Natural killer cell treated with Interleukin-12 subunit alpha and Interleukin-12 subunit beta and Interleukin-15 and Interleukin-18, amount 100 ng/mL, for 72 hours (primary cell): ENCODE results near the gene TUBGCP6. TPM values are rescaled to one million over a fixed set of nuclear protein-coding genes. Genes with fewer than 3 reads are reported as not detected.

ENCODE experiments used
- ATAC-seq, 2 donors: fragments of 150-1000 bp; cut with Tn5 transposase in 1 of 2; sonication (Bioruptor Pico), chemical (Tn5 transposase) in 1 of 2; 2 replicates each; pipeline ENCODE4 v1.10.0; 2021
- DNase-seq: peaks from one replicate; pipeline ENCODE4 v3.0.0; 2022; ENCODE audit warnings: low spot score
- H3K27ac Mint-ChIP-seq, 2 donors: 1 replicate in 1 of 2; 2 replicates in 1 of 2; pipeline ENCODE4 v1.8.0; 2022; ENCODE audit warnings: mixed read lengths in 2 of 2, mild to moderate bottlenecking in 1 of 2, moderate library complexity in 1 of 2
- H3K27me3 Mint-ChIP-seq, 2 donors: 1 replicate in 1 of 2; 2 replicates in 1 of 2; pipeline ENCODE4 v1.8.0; 2022; ENCODE audit warnings: mixed read lengths in 2 of 2
- H3K36me3 Mint-ChIP-seq: one replicate; pipeline ENCODE4 v1.8.0; 2022; ENCODE audit warnings: mixed read lengths
- H3K4me1 Mint-ChIP-seq, 2 donors: 1 replicate in 1 of 2; 2 replicates in 1 of 2; pipeline ENCODE4 v1.8.0; 2022; ENCODE audit warnings: low read depth in 2 of 2, mixed read lengths in 2 of 2, mild to moderate bottlenecking in 1 of 2
- H3K4me3 Mint-ChIP-seq: one replicate; pipeline ENCODE4 v1.8.0; 2022; ENCODE audit warnings: mixed read lengths
- H3K9me3 Mint-ChIP-seq: 2 replicates; pipeline ENCODE4 v1.8.0; 2022; ENCODE audit warnings: mixed read lengths
- total RNA-seq, 2 donors: library from RNA; stranded (reverse); gene quantifications; one replicate each; pipeline ENCODE4 v1.2.3, GENCODE V29; 2022

TUBGCP6 gene
- total RNA-seq, 2 donors from 2014 or later: 47.6 to 80.1 TPM

DNA sequence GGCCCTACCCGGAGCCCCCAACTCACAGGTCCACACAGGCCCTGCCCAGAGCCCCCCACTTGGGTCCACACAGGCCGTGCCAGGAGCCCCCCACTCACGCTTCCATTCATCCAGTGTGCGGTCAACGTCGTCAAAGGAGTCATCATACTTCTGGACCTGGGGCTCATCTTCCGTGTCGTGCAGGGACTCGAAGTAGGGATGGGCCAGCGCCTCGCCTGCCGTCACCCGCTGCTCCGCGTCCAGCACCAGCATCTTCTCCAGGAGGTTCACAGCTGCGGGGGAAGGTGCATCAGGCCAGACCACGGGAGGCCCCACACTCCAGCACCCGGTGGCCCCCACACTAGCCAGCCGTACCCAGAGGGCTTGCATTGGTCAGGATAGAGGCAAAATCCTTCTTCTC, 10.3 kb upstream of the TUBGCP6 start:
- DNase-seq: no peak
- H3K27ac Mint-ChIP-seq: no peak overlapping the region
- no peak overlapping the region for H3K4me3 Mint-ChIP-seq
- H3K4me1 Mint-ChIP-seq: peaks cover 3 to 5% of the 10 kb centered on the region in 2 donors
- peaks cover 0 to 4% of the 10 kb centered on the region in 2 donors for H3K27me3 Mint-ChIP-seq
- H3K36me3 Mint-ChIP-seq: no peaks in the 10 kb centered on the region
- H3K9me3 Mint-ChIP-seq: no peaks in the 10 kb centered on the region
- ATAC-seq: no peak

DNA sequence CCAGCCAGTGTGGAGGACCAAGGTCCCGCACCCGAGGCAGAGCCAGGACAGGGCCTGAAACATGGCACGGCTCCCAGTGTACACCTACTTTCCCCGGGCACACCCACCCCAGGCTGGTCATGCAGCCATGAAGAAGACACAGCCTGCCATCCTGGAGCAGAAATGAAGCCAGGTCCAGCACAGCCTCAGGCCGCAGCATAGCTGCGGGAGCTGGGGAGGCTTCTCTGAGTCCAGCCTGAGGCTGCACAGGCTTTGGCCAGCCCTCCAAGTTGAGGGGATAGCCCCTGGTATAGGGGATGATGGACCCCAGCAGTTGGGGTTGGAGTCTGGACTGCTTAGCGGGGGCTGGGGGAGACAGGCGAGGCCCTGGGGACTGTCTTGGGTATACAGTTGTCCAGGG, 9.1 kb upstream of the TUBGCP6 start:
- peaks cover 5 to 6% of the 10 kb centered on the region in 2 donors for H3K4me1 Mint-ChIP-seq

DNA sequence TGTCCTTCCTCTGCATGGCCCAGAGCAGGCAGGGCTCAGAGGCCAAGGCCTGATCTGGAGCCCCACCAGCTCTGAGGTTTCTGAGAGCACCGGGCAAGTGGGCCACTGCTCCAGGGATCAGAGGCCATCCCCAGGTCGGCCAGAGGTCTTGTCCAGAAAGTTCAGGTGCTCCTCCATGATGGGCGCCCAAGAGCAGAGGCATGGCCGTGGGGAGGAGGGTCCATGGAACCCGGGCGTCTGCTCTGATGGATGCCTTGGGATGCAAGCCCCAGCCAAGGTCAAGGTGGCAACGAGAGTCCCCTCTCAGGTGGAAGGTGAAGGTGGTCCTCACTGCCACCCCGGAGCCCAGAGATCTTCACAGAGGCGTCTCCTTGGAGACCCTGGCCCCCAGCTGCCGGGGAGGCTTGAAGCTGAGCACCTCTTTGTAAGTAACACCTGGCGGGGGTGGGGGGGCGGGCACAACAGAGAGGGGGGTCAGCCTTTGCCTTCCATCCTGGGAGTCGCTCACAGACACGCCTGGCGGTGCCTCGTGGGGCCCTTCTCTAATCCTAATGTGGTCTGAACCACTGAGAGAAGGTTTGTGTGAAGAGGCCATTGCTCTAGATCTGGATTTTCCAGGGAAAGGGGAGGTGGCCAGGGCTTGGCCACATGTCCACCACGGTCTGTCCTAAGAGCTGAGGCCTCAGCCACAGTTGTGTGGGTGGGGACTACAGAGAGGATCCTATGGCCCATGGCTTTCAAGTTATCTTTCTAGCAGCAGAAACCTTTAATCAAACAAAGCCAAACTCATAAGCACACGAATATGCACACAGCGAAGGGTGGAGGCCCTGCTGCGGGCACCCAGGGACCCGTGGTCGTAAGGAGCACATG, 8.5 kb upstream of the TUBGCP6 start:
- Mint-ChIP-seq H3K36me3 (no peaks in the 10 kb centered on the region), H3K4me3 (no peak overlapping the region)

More for the DNA sequence above, 9.1 kb upstream of the TUBGCP6 start:
- H3K4me3 Mint-ChIP-seq: no peak overlapping the region
- DNase-seq: no peak
- no peaks in the 10 kb centered on the region for H3K36me3 Mint-ChIP-seq
- H3K27ac Mint-ChIP-seq: no peak overlapping the region
- peaks cover 0 to 3% of the 10 kb centered on the region in 2 donors for H3K27me3 Mint-ChIP-seq
- H3K9me3 Mint-ChIP-seq: no peaks in the 10 kb centered on the region
- no peak for ATAC-seq

DNA sequence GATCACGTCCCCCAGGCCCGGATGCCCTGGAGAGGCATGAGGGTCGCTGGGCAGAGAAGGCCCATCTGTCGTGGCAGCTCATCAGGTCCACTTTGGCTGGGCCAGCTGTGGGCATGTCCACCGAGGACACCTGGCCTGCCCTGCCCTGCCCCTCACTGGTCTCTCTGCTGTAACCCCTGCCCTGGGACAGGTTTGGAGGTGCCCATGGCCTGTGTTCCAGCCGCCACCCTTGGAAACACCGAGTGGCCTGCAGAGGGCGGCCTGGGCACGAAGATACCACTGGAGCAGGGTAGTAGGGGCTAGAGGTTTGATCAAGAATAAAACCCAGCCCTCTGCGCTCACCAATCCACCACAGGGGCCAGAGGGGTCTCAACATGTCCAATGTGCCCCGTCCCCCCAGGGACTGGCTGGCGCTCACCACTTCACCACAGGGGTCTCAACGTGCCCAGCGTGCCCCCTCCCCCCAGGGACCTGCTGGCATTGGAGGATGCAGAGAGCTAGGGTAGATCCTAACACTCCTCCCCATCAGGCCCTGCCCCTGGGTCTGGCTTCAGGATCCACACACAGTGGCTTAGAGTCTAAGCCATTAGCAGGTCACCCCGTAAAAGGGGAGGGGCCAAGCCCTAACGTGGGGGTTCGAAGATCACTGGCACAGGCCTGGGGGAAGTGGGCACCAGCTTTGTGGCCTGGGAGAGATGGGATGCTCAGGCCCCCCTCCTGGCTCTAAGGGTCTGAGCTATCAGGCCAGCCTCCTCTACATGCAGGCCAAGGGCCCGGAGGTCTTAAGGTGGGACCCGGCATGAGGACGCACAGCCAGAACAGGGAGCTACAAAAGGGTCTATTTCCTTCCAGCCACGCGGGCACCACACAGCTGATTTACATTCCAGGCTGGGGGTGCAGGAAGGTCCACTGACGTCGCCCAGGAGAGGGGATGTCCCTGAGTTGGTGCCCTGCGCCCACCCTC, 7.5 kb upstream of the TUBGCP6 start:
- ATAC-seq: peak; percentile 45 to 55
- no peak for DNase-seq
- Mint-ChIP-seq H3K4me1 (peaks cover 11 to 12% of the 10 kb centered on the region in 2 donors), H3K27me3 (peaks cover 0 to under 1% of the 10 kb centered on the region in 2 donors), H3K27ac (no peak overlapping the region), H3K36me3 (no peaks in the 10 kb centered on the region), H3K9me3 (no peaks in the 10 kb centered on the region), H3K4me3 (no peak overlapping the region)

More for the DNA sequence above, 8.5 kb upstream of the TUBGCP6 start:
- DNase-seq: no peak
- ATAC-seq: no peak
- H3K4me1 Mint-ChIP-seq: peaks cover 5 to 6% of the 10 kb centered on the region in 2 donors
- no peak overlapping the region for H3K27ac Mint-ChIP-seq
- H3K9me3 Mint-ChIP-seq: no peaks in the 10 kb centered on the region
- H3K27me3 Mint-ChIP-seq: peaks cover 0 to 2% of the 10 kb centered on the region in 2 donors

DNA sequence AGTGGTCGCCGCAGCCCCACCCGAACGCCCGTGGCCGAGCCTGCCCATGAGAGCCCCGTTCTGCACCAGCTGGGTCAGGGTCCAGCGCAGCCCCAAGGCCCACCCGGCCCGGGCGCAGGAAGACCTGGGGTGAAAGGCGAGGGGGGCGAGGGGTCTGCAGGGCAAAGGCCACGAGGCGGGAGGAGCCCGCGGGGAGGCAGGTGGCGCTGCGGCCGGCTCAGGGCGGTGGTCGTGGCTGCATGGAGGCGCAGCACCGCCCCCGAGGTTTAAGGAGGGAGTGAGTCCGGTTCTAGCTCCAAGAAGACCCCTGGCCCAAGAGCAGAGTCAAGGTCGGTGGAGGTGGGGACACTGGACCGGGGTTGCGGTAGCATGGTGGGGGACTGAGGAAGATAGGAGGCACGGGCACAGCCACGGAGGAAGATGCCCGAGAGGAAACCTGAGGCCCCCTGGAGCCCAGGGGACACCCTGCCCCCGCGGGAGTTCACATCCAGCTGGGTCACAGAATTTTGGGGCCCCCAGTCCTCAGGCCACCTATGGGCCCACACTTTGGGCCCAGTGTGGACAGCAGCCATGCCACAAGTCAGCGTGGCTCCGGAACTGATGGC, 6.8 kb upstream of the TUBGCP6 start:
- H3K27ac Mint-ChIP-seq: no peak overlapping the region
- H3K4me1 Mint-ChIP-seq: peaks cover 14 to 16% of the 10 kb centered on the region in 2 donors
- no peaks in the 10 kb centered on the region for H3K9me3 Mint-ChIP-seq
- ATAC-seq (no peak), DNase-seq (no peak)
- H3K36me3 Mint-ChIP-seq: no peaks in the 10 kb centered on the region
- H3K27me3 Mint-ChIP-seq: no peaks in the 10 kb centered on the region
- H3K4me3 Mint-ChIP-seq: no peak overlapping the region

DNA sequence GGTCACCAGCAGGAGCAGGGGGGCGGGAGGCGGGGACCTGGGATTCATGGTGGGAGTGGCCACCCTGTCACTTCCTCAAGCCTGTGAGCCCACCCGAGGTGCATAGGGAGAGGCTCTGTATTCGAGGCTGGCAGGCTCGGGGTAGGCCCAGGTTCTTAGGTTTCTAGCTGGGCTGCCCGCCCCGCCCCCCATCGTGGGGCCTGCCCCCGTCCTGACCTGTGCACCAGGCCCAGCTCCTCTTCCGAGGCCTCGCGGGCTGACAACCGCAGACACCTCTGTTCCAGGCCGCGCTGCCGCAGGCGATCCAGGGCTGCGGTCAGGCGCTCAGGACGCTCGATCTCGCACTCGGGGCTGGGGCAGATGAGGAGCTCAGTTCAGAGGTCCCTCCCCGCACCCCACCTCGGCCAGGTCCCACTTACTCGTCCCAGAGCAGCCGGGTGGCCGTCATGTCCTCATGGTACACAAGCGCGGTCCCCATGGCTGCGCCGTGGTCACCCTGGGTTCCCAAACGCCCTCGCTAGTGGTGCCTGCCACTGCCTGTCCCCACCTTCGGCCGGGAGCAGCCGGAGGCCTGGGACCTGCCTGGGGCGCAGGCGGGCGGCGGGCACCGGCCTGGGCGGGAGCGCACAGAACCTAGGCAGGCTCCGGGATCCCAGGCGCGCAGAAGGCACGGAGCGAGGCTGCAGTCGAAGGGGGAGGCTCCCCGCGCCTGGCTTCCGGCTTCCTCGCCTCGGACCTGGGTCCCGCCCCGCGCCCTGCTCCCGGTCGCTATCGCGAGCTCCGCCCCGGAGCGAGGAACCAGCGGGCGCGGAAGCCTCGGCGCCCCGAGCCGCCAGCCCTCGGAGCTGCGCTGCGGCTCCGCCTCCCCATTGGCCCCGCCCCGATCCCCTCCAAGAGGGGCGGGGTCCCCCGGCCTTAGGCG, 6.0 kb upstream of the TUBGCP6 start, which contains the start of gene HDAC10:
HDAC10 (minus strand) TSS at position 711 of the 922 bp plus-strand sequence; CDS start at position 478, 233 bp downstream.
- DNase-seq: peak; percentile 91
- H3K9me3 Mint-ChIP-seq: no peaks in the 10 kb centered on the region
- peaks cover 14 to 16% of the 10 kb centered on the region in 2 donors for H3K4me1 Mint-ChIP-seq
- no peaks in the 10 kb centered on the region for H3K27me3 Mint-ChIP-seq
- H3K36me3 Mint-ChIP-seq: no peaks in the 10 kb centered on the region
- ATAC-seq: peak; percentile 88 to 91
- peak within 1 kb of the TSS; percentile 78 for H3K4me3 Mint-ChIP-seq
- H3K27ac Mint-ChIP-seq: no peak within 1 kb of the TSS

DNA sequence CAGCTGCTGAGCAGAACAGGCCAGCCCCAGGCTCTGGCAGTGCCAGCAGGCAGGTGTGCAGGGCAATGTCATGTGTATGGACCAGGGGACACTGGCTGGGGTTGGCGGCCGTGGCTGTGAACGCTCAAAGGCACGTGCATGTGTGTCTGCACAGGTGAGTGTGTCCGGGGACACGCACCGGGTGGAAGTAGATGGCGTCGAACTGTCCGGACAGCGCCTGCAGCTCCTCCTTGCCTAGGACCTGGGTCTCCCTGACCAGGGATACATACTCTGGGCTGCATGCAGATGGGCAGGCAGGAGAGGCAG, 5.4 kb upstream of the TUBGCP6 start:
- peaks cover under 1% of the 10 kb centered on the region for H3K36me3 Mint-ChIP-seq
- no peaks in the 10 kb centered on the region for H3K9me3 Mint-ChIP-seq
- peak overlapping the region; percentile 78 for H3K4me3 Mint-ChIP-seq
- DNase-seq (no peak), ATAC-seq (no peak)
- H3K4me1 Mint-ChIP-seq: peaks cover 14 to 17% of the 10 kb centered on the region in 2 donors
- H3K27me3 Mint-ChIP-seq: no peaks in the 10 kb centered on the region
- H3K27ac Mint-ChIP-seq: no peak overlapping the region

DNA sequence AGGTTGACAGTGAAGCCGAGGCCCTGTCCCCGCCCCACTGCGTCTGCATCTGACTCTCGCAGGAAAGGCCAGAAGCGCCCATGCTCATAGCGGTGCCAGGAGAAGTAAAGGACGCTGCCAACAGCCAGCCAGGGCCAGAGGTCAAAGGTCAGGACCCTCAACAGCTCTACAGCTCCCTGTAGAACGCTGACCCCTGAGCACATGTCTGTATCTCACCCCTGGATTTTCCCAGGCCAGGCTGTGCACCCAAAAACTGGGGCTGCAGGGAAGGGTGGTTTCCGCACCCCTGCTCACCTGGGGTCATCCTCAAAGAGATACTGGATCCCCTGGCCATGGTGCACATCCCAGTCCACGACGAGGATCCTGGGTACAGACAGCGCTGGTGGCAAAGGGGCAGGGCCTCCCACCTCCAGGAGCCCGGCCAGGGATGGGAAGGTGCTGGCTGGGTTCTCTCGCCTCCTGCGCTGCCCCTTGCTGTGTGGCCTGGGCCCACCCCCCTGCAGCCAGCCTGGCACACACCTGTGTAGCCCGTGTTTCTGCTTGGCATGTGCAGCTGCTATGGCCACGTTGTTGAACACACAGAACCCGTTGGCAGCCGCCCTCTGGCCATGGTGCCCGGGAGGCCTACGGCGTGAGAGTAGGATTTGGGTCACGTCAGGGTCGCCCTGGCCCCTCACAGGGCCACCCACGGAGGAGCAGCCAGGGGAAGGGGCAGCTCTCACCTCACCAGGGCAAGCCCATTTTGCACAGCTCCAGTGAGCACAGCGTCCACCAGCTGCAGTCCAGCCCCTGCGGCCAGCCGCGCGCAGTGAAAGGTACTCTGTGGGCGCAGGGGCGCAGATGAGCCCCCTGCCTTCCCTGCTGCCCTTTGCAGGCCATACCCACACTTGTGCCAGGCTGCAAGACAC, 4.8 kb upstream of the TUBGCP6 start:
- Mint-ChIP-seq H3K9me3 (no peaks in the 10 kb centered on the region), H3K36me3 (peaks cover 6% of the 10 kb centered on the region), H3K27ac (no peak overlapping the region), H3K4me1 (peaks cover 18 to 22% of the 10 kb centered on the region in 2 donors), H3K4me3 (peak overlapping the region; percentile 78), H3K27me3 (no peaks in the 10 kb centered on the region)
- DNase-seq (no peak), ATAC-seq (no peak)

DNA sequence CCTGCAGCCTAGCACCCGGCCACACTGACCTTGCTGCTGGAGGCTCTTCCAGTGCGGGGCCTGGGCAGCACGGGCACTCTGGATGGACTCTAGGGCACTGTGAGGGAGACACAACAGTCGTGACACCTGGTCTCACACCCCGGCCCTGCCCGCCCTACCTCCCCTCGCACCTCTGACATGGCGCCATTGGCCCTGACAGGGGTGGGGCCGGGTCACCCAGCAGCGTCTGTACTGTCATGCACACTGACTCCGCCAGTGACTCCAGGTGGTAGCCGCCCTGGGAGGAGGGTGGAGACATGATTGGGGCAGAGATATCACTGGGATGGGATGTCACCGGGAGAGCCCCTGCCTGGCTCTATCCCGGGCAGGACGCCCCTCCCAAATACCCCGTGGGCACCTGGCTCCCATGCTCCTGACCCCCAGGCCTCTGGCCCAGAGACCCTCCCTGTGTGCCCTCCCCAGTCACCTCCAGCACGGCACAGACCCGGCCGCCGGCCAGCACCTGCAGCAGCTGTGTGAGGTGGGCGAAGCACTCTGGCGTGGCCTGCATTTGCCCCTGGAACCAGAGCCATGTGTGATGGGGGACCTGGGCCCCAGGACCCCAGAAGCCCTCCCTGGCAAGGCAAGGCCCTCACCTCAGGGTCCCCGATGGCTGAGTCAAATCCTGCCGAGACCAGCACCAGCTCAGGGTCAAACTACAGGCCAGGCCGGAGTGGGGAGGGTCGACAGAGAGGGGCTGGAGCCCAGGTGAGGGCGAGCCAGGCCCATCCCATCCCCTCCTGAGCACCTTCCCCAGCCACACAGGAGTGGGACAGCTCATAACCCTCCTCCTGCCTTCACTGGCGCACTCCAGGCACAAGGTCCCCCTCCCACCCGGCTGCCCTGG, 3.6 kb upstream of the TUBGCP6 start:
- Mint-ChIP-seq H3K27me3 (no peaks in the 10 kb centered on the region), H3K27ac (peak overlapping the region in 1 of 2 donors; percentile 51), H3K4me1 (peaks cover 22 to 25% of the 10 kb centered on the region in 2 donors), H3K4me3 (no peak overlapping the region), H3K9me3 (no peaks in the 10 kb centered on the region), H3K36me3 (peaks cover 6% of the 10 kb centered on the region)
- DNase-seq (no peak), ATAC-seq (no peak)

DNA sequence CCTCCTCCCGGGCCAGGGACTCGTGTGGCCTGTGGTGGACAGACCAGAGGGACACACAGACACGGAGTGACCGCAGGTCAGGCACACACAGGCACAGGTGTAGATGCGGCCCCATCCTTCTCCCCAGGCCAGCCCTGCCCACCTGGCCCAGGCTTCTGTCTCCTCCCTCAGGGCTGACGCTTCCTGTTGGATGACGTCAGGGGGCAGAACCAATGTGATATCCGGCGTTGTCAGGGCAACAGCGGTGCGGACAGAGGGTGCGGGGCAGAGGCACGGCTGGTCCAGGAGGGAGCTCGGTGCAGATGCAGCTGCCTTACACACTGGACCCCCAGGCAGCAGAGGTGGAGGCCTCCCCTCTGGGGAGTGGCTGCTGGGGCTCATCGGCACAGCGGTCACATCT, 2.9 kb upstream of the TUBGCP6 start:
- Mint-ChIP-seq H3K27ac (peak overlapping the region in 1 of 2 donors; percentile 51), H3K4me1 (peaks cover 22 to 25% of the 10 kb centered on the region in 2 donors), H3K27me3 (no peaks in the 10 kb centered on the region), H3K9me3 (no peaks in the 10 kb centered on the region), H3K36me3 (peaks cover 6% of the 10 kb centered on the region), H3K4me3 (peak overlapping the region; percentile 48)
- no peak for ATAC-seq
- no peak for DNase-seq
